Right ventricle myocardium inferior (tissue), 1 donor: ENCODE data around the gene ARHGEF37. TPM values are rescaled to one million over a fixed set of nuclear protein-coding genes. Genes with fewer than 3 reads are reported as not detected.
A peak's percentile ranks its signal among the peaks of the same experiment; 100 is the strongest.

Experiments used
- ATAC-seq: fragments of 200-7000 bp; cut with Tn5 transposase; one replicate; pipeline ENCODE4 v1.9.1; 2020; ENCODE audit warnings: mild to moderate bottlenecking, moderate library complexity
- DNase-seq: peaks from one replicate; pipeline ENCODE4 v3.0.0; 2021; ENCODE audit errors: missing footprints
- intact Hi-C: fragments of 100-400 bp; cut with DNase I; formaldehyde crosslinking; loops from one replicate; pipeline ENCODE4 v1.11.0; 2022
- total RNA-seq: library from RNA; stranded (reverse); fragmentation: NEBNext Ultra II Directional; extraction: Animal tissue kit (Norgen Biotek cat#: 25700); gene quantifications from one replicate; pipeline ENCODE4 v1.2.1, GENCODE V29; 2021
- donor health status: DM: no; HTN: yes; CAD: no; lungs with severe emphysema.

The ARHGEF37 gene
- total RNA-seq, 1 donor from 2014 or later, result 32.2 TPM

DNA sequence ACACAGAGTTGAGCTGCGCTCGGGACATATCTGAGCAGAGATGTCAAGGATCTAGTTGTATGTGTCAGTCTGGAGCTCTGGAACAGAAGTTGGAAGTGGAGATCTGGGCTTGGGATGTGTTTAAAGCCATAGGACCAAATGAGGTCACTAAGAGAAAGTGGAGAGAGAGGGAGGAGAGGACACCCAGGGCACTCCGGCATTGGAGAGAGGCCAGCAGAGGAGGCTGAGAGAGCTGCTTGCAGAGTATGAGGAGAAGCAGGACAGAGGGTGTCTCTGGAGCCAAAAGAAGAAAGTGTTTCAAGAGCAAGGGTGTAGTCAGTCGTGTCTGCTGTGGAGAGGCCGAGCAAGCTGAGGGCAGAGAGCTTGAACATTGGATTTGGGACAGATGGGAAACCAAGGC is 34.7 kb downstream of the ARHGEF37 start:
- DNase-seq (no peak), ATAC-seq (peak; percentile 71)
- intact Hi-C loops, result loop anchor here (5.0 kb wide), 1 partner anchor 174 kb away; no protein-coding TSS in a partner anchor

DNA sequence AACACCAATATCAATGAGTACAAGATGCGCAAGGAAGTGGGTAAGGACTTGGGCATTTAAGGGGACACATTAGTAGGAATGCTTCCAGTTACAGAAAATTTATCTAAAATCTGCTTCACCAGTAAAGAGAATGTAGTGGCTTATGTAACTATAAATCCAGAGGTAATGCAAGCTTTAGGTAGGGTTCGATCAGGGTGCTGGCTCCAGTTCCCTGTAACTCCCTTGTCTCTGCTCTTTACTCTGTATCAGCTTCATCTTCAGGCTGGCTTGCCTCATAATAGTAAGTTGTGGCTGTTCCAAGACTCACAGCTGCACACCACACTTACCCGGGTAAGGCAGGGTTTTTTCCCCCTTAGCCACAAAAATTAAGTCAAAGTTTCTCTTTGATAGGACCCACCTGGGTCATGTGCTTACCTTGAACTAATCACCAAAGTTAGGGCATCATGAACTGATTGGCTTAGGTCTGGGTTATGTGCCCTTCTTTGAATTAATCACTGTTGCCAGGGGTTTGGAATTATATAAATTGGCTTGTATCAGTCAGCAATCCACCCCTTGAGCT is 35.5 kb downstream of the ARHGEF37 start:
- DNase-seq (no peak), ATAC-seq (no peak)
- intact Hi-C loops, result loop anchor here (5.0 kb wide), 1 partner anchor 175 kb away; no protein-coding TSS in a partner anchor

DNA sequence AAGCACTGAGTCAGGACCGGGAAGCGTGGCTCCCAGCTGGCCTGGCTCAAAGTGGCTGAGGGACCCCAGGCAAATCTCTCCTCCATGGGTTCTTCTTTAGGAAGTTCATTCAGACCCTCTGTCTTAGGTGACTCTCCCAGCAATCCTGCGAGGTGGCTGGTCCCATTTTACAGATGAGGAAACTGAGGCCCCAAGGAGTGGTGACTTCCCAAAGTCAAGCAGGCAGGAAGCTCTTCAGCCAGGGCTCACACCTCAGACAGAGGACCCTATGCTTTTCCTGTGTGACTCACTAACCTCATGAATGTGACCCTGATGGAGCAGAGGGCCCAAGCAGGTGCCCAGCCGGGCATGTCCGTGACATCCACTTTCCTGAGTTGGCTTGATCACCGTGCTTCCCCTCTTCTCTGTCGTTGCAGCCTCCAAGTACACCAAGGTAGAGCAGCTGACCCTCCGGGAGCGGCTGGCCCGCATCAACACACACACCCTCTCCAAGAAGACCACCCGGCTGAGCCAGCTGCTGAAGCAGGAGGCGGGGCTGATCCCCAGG is 36.5 kb downstream of the ARHGEF37 start:
- intact Hi-C loops, result loop anchor here (2.0 to 5.0 kb wide), 2 partner anchors 35 to 176 kb away; no protein-coding TSS in a partner anchor
- DNase-seq, result no peak
- no peak for ATAC-seq

DNA sequence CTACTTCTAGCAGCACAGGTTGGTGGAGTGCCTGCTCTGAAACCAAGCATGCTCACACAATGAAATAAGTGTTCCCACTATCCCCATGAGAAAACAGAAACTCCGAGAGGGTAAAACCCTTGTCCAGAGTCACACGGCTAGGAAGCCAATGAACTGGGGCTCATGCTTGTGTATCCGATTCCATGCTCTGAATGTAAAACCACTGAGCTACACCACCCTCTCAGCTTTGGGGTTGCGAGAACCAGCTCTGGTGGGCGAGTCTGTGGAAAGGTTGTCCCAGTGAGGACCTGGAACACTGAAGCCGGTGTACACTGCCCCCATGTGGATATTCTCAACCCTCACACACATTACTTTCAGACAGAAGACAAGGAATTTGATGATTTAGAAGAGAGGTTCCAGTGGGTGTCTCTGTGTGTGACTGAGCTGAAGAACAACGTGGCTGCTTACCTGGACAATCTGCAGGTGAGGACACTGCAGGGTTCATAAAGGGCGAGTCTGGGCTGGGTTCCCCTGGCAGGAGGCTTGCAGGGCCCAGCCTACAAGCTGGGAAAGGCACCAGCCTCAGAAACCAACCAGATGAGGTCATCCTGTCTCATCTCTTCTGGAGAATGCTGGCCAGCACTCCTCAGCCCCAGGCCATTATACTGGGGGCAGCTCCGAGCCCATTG is 37.4 kb downstream of the ARHGEF37 start:
- no peak for DNase-seq
- intact Hi-C loops, result loop anchor here (2.0 to 5.0 kb wide), 2 partner anchors 36 to 176 kb away; no protein-coding TSS in a partner anchor
- ATAC-seq, result peak; percentile 45

DNA sequence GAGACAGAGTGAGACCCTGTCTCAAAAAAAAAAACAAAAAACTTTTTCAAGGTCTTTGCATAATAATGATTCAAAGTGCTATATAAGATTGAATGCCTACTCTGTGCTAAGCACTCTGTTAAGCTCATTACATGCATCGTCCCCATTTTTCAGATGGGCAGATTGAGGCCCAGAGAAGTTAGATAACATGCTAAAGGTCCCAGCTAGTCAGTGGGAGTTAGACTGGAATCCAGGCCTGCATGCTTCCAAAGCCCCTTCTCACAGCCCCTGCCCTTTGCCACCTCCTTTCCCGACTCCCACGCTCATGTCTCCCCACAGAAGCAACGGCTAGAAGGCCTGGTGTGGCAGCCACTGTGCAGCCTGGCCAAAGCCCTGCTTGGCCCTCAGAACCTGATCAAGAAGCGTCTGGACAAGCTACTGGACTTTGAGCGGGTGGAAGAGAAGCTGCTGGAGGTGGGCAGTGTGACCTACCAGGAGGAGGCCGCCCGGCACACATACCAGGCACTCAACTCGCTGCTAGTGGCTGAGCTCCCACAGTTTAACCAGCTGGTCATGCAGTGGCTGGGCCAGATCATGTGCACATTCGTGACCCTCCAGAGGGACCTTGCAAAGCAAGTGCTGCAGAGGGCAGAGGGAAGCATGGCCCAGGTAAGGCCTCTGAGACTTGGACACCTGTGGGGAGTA is 40.3 kb downstream of the ARHGEF37 start:
- ATAC-seq (no peak), DNase-seq (no peak)
- intact Hi-C loops, result no loop called here

DNA sequence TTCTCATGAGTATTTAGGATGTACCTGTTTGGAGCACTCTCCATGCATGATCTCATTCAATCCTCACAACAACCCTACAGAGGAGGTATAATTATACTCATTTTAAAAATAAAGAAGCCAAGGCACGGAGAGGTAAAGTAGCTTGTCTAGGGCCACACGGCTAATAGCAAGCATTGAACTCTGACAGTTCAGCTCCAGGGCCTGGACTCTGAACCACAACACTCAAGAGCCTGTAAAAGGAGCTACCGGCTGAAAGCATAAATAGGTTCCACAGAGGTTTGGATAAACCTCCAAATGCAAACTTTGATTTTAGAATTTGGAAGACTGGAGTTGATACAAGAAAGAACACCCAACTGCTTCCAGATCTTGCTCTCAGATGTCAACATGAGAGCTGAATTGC is 41.2 kb downstream of the ARHGEF37 start:
- intact Hi-C loops, result no loop called here
- ATAC-seq (no peak), DNase-seq (no peak)

DNA sequence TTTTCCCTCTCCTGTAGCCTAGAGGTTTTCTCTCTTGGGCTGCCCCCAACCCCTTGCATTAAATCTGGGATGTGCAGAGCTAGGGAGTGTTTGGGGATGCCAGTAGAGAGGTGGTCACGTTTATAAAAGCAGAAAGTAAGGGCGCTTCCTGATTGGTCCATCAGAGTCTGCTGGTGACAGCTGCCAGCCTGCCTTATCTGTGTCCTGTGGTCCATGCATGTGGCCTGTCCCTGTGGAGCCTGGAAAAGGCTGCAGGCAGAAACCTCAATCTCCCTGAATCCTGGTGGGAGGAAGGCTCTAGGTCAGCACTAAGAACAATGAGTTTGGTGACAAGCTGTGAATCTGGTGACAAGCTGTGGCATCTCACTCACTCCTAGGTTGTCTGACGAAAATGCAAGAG is 42.2 kb downstream of the ARHGEF37 start:
- intact Hi-C loops, result no loop called here
- no peak for DNase-seq
- no peak for ATAC-seq

DNA sequence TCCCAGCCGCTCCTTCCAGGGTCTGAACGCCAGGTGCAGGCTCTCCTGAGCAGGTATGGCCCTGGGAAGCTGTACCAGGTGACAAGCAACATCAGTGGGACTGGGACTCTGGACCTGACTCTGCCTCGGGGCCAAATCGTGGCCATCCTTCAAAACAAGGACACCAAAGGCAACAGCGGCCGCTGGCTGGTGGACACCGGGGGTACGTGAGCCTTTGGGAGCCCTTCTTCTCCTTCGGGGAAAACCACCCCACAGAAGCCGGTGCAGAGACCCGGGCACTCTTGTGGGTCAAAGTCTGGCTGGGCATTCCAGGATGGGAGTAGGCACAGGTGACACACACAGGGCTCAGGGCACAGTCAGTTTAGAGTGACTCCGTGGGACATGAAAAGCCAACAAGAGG is 45.8 kb downstream of the ARHGEF37 start:
- no peak for ATAC-seq
- no peak for DNase-seq
- intact Hi-C loops, result no loop called here

DNA sequence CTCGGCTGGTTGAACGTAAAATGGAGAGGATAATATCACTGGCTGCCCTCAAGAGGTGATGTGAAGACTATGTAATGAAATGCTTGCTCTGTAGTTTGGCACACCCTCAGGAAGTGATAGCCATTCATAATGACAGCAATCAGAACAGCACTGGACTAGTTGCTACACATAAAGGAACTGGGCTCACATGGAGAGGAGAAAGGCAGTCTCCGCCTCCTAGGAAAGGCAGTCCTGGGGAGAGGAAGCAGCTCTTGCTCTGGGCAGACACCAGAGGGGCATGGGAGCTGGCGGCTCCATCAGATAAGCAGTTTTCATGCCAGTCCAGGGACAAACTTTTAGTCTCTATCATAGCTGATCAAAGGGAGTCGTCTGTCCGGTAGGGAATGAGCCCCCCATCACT is 46.9 kb downstream of the ARHGEF37 start:
- peak; percentile 12 for ATAC-seq
- intact Hi-C loops, result no loop called here

DNA sequence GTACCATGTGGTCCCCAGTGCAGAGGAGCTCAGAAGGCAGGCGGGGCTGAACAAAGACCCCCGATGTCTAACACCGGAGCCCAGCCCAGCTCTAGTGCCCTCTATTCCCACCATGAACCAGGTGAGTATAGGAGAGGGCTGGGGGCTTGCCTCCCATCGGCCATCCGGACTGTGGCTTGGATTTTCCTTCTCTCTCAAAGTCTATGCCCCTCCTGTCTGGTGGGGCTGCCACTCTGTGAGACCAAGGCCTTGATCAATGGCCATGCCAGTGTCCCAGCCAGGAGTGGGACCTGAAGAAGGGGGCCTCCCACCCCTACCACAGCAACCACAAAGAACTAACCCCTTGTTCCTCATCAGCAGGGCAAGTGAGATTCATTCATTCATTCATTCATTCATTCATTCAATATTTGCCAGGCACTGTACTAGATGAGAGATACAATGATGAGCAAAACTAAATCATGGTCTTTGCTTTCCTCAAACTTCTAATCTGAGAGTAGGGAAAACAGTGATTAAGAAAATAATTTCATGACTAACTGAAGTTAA is 47.6 kb downstream of the ARHGEF37 start:
- ATAC-seq, result no peak
- intact Hi-C loops, result no loop called here

More for the DNA sequence above, 46.9 kb downstream of the ARHGEF37 start:
- no peak for DNase-seq

DNA sequence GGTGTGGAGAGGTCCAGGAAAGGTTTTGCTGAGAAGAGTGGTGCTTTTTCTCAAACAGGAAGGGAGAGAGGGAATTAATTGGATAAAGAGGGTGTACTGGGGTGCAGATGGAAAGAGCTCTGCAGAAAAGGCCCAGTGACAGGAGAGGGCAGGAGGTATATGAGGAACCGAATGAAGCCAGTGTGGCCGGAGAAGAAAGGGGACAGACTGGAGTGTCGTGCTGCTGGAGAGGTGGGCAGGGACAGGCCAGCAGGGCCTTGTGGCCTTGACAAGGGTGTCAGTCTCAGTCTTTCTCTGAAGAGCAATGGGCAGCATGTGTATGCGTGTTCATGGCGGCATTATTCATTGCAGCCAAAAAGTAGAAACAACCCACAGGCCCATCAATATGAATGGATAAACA is 48.1 kb downstream of the ARHGEF37 start:
- no peak for DNase-seq
- no peak for ATAC-seq
- intact Hi-C loops, result no loop called here

More for the DNA sequence above, 47.6 kb downstream of the ARHGEF37 start:
- no peak for DNase-seq

DNA sequence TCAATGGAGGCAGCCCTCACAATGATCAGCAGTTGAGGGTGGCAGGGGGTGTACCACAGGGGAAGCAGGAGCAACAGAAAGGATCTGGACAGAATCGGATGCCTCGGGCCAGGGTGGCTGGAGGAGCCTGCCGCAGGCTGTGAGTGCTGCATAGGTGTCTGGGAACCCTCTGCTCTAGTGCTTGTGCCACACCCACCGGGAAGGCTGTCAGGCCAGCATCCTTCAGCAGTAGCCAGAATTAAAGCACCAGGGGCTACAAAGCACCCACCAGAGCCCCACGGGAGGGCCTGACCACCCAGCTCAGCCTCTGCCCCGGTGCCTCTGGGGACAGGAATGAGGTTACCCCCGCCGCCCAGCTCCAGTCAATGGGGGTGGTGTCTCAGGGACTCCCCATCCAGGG is 49.0 kb downstream of the ARHGEF37 start:
- ATAC-seq (no peak), DNase-seq (no peak)
- intact Hi-C loops, result no loop called here

DNA sequence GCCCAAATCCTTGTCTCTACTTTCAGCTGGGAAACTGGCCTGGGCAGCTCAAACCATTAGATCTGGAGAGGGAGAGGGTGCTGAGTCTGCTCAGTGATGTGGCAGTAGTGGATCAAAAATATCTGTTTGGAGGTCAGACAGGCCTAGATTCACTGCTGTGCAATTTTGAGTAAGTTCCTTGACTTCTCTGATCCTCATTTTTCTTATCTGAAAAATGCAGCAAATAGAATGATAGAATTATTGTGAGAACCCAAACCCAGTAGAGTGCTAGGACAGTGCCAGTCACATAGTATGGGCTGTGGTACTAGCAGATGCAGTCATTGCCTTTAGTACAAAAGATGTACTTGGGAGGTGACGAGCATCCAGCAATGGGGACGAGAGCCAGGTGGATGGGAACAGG is 50.2 kb downstream of the ARHGEF37 start:
- ATAC-seq (no peak), DNase-seq (no peak)
- intact Hi-C loops, result no loop called here

DNA sequence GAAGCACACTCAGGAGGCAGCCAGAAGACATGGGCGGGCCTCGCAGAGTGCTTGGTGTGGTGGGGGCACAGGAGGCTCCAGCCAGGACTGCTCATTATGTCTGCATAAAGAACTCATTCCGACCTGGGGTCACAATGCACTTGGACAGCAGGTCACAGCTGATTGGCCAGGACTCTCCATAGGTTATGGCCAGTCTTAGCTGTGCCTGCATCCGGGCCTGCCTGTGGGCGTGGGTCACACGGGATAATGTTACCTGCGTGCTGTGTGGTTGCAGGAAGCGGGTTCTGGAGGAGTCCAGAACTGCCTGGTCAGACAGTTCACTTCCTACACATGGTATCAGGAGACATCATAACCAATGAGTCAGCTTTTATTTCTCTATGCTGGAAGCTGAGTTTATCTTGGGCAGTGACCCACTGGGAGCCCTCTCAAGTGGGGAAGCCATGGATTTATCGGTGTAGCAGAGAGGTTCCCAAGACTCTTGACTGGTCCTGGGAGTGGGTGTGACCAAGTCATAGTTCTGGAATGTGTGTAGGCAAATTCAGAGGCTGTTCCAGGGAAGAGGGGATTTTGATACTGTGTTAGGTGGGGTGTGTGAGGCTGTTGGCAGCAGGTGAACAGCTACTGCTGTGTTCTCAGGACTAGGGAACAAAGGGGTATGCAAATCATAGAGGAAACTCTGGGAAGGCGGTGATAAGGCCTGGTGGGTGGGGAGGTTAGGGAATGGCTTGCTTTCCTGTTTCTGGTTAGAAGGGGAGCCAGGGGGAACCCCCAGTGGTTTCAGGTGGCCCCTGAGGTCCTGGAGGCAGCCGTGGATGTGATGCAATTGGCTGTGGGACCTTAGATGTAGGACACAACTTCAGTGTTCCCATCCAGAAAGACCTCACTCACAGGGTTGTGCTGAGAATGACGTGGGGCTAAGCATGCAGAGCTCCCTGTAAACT is 51.3 kb downstream of the ARHGEF37 start:
- intact Hi-C loops, result no loop called here
- no peak for DNase-seq
- ATAC-seq, result peak; percentile 15

DNA sequence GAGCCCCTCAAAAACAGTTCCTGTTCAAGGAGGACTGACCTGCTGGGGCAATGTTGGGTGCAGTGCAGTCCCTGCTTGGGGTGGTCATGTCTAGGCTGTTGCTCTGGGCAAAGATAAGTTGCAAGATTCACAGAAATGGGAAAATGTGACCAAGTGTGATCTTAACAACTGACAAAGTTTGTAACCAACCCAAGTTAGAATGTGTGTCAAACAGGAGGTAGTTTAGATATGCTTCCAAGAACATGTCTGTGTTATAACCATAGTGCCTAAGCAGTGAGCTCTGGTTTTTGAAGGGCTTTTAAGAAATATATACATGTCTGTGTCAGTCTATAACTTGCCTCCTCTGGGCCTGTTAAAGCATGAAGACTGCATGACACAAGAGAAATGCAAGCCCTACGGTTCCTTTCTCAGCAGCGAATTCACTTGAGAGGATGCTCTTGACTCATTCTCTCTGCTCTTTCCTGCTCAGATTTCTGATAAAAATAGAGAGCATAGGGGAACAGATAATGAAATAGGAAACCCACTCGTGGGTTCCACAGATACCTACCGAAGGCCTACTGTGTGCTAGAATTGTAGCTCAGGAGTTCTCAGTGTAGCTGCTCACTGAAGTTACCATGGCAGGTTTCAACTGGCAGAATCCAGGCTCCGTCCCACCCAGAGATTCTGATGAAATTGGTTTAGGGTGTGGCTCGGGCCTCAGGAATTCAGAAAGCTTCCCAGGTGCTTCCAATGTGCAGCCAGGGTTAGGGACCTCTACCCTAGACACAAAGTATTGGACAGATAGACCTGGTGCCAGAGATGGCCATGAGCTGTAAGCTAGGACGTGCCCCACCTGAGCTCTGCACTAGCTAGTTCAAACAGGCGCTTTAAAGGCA is 52.4 kb downstream of the ARHGEF37 start:
- intact Hi-C loops, result no loop called here
- DNase-seq (no peak), ATAC-seq (no peak)

DNA sequence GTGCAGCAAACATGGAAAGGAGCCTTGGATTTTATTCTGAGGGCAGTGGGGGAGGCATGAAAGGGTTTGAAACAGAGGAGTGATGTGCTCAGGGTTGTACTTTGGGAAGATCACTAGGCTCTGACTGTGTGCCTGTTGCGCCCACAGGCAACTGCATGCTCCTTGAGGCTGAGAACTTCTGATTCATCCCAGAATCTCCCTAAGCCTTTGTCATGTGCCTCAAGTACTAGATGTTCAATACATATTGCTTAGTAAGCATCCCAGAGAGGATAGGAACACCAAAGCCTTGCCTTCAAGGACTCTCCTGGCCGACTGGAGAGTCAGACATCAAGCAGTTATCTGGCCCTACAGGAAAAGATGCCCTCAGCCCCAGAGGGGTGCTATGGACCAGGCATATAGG is 54.1 kb downstream of the ARHGEF37 start:
- ATAC-seq, result no peak
- intact Hi-C loops, result no loop called here
- no peak for DNase-seq

DNA sequence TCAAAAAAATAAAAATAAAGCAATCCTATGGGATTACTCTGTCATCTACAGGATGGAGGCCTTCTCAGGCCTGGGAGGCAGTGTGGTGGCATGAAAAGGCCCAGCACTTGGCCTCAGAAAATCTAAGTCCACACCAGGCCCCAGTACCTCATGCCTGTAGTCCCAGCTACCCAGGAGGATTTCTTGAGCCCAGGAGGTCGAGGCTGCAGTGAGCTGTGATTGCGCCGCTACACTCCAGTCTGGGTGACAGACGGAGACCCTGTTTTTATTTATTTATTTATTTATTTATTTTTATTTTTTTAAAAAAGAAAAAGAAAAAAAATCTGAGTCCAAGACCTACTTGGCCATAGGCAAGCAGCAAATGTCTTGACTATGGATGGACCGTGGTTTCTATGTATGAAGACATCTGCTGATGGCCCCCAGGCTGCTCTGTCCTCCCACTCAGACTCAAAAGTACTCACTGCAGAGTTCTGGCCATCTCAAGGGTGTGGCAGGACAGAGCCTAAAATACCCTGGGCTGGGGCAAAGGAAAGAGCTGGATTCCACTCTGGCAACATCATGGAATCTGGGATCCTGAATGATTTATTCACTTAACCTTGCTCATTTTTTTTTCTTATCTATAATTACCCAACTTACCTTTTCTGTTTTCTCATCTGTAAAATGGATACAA is 55.0 kb downstream of the ARHGEF37 start:
- intact Hi-C loops, result loop anchor here (1.0 to 2.0 kb wide), 2 partner anchors 192 to 354 kb away; no protein-coding TSS in a partner anchor
- DNase-seq (no peak), ATAC-seq (no peak)
